Transverse colon (tissue), 4 donors: ENCODE measurements around the gene TNPO2. TPM values are rescaled to one million over a fixed set of nuclear protein-coding genes. Genes with fewer than 3 reads are reported as not detected.

ENCODE experiments used
- DNase-seq: peaks from one replicate; pipeline ENCODE4 v3.0.0-alpha.2; 2019
- H3K27ac ChIP-seq, 4 donors: fragments of 200-600 bp; sonication (generic); 2 replicates each; pipeline ENCODE4 v1.5.1; 2016 to 2018; ENCODE audit warnings: inconsistent platforms in 4 of 4
- H3K27me3 ChIP-seq: fragments of 200-600 bp; sonication (generic); 2 replicates; pipeline ENCODE4 v1.5.1; 2017; ENCODE audit warnings: inconsistent platforms
- H3K36me3 ChIP-seq, 4 donors: fragments of 200-600 bp; sonication (generic); 2 replicates each; pipeline ENCODE4 v1.5.1; 2017 to 2019; ENCODE audit warnings: inconsistent platforms in 4 of 4
- H3K4me1 ChIP-seq, 4 donors: fragments of 200-600 bp; sonication (generic); 2 replicates each; pipeline ENCODE4 v1.5.1; 2017 to 2020; ENCODE audit warnings: inconsistent platforms in 4 of 4
- H3K4me3 ChIP-seq, 4 donors: fragments of 200-600 bp; sonication (generic); 1 replicate in 1 of 4; 2 replicates in 3 of 4; pipeline versions ENCODE4 v1.5.1 to v1.6.1; 2017 to 2019; ENCODE audit warnings: inconsistent platforms in 4 of 4
- H3K9me3 ChIP-seq, 2 donors: fragments of 200-600 bp; sonication (generic); 2 replicates each; pipeline ENCODE4 v1.5.1; 2017 to 2019; ENCODE audit warnings: inconsistent platforms in 2 of 2
- CTCF ChIP-seq, 5 experiments: fragments of 200-600 bp in 3 of 5; fragments of 450-650 bp in 2 of 5; sonication (generic) in 3 of 5; IDR thresholded peaks; 1 replicate in 2 of 5; 2 replicates in 3 of 5; pipeline ENCODE4 v1.5.1; 2016 to 2017; ENCODE audit warnings: antibody characterized with exemption in 5 of 5, inconsistent platforms in 3 of 5, mild to moderate bottlenecking in 2 of 5, moderate library complexity in 1 of 5
- EP300 ChIP-seq: sonication (generic); formaldehyde crosslinking; IDR thresholded peaks from one replicate; pipeline ENCODE4 v1.6.1; 2017; ENCODE audit warnings: antibody characterized with exemption, low read depth
- POLR2A ChIP-seq: fragments of 450-650 bp; IDR thresholded peaks from one replicate; pipeline ENCODE4 v1.6.1; 2016; ENCODE audit warnings: antibody characterized with exemption, mild to moderate bottlenecking, moderate library complexity
- POLR2AphosphoS5 ChIP-seq, 3 donors: sonication (generic); formaldehyde crosslinking; IDR thresholded peaks; one replicate each; pipeline ENCODE4 v1.6.1; 2016; ENCODE audit warnings: antibody characterized with exemption in 3 of 3
- WGBS, 2 donors: methylation state at CpG; one replicate each; pipeline ENCODE4 v1.1.5; 2018; ENCODE audit warnings: low coverage in 1 of 2; 5-methylcytosine and 5-hydroxymethylcytosine counted together
- in situ Hi-C, 4 donors: fragments of 200-750 bp; cut with MboI; loops; one replicate each; pipeline versions ENCODE4 v1.15.0 to v1.15.1; 2017; ENCODE audit warnings: low sequenced_read_pairs in 3 of 4, low pct_ligation_motif_present in 1 of 4, low pct_unique_long_range_greater_than_20kb in 1 of 4
- intact Hi-C: fragments of 100-400 bp; cut with DNase I; formaldehyde crosslinking; loops from one replicate; pipeline ENCODE4 v1.15.1; 2023; ENCODE audit warnings: low total_unique reads
- small RNA-seq, 4 donors: library from RNA; depleted of rRNA; stranded (forward); fragments of <200 nt; gene quantifications; one replicate each; pipeline ENCODE3, GENCODE V24; 2016
- total RNA-seq, 4 donors: library from RNA; depleted of rRNA; stranded (reverse); fragments of >200 nt; gene quantifications; one replicate each; pipeline ENCODE4 v1.1.0, GENCODE V29; 2016

TNPO2 gene
- total RNA-seq, 4 donors from 2014 or later = 39.2 to 128 (median 62.7) TPM

- H3K9me3 ChIP-seq = no peaks in the 10 kb centered on the region
- in situ Hi-C loops = no loop called here
- H3K27ac ChIP-seq = no peak overlapping the region
- peaks cover 0 to 9% (median 2%) of the 10 kb centered on the region in 4 donors for H3K36me3 ChIP-seq
- no peak overlapping the region for H3K4me3 ChIP-seq
- peaks cover 3 to 11% (median 9%) of the 10 kb centered on the region in 4 donors for H3K4me1 ChIP-seq
- intact Hi-C loops = no loop called here
- no peak for DNase-seq
- WGBS, 2 donors = 76 to 96% methylated on average over 2 to 6 of the region's 6 CpGs
- H3K27me3 ChIP-seq = no peaks in the 10 kb centered on the region
- TF ChIP-seq POLR2A (no peak), POLR2AphosphoS5 (IDR thresholded peaks at IDR 0.05) (no peak), CTCF (IDR thresholded peaks at IDR 0.05) (no peak)
Measured at GRCh38 chr19:12652219-12652618, 71.5 kb downstream of the TNPO2 start.

DNA sequence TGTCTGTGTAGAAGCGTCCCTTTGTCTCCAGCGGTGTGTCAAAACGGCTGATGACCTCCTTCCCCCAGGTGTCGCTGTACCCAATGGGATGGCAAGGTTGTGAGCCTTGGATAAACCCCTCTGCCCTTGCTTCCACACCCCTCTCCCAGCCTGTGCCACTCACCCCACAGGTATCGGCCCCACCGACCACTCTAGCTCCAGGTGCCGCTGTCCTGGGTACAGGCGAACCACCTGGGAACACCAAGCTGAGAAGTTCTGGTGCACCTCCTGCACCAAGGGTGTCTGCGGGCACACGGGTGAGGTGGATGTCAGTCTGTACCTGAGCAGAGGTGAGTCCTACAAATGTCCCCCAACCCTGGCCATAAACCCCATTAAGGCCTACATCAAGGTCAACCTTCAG, 73.8 kb downstream of the TNPO2 start:
- TF ChIP-seq POLR2AphosphoS5 (IDR thresholded peaks at IDR 0.05) (no peak), EP300 (no peak), POLR2A (no peak), CTCF (IDR thresholded peaks at IDR 0.05) (no peak)
- Histone ChIP-seq H3K4me1 (peaks cover 3 to 11% (median 9%) of the 10 kb centered on the region in 4 donors), H3K27ac (no peak overlapping the region), H3K27me3 (no peaks in the 10 kb centered on the region), H3K4me3 (no peak overlapping the region), H3K36me3 (peaks cover 0 to 5% (median under 1%) of the 10 kb centered on the region in 4 donors), H3K9me3 (no peaks in the 10 kb centered on the region)
- in situ Hi-C loops (no loop called here), intact Hi-C loops (no loop called here)
- no peak for DNase-seq
- WGBS, 2 donors = 95% methylated on average over 10 of the region's 10 CpGs; no CpG with 5 or more reads in 1 of the 2 donors

Small RNA genes within 50 kb of the gene (small RNA-seq; reads per million reads assigned to genes)
- 57.7 to 125 (median 102) reads per million in 4 donors for gene SNORD41

Other genes with a start within 250 kb of the TNPO2 start
- gene ZNF709, start 239.1 kb downstream of the TNPO2 start, total RNA-seq = 1 to 10 TPM; 1.1 to 4.1 (median 2.2) TPM
- gene ZNF564, start 172.4 kb downstream of the TNPO2 start, total RNA-seq = 10 to 100 TPM; 16.4 to 25.6 (median 19.6) TPM
- gene ZNF490, start 113.1 kb downstream of the TNPO2 start, total RNA-seq = 10 to 100 TPM in 2 of 4 donors, 1 to 10 TPM in 2; 6.7 to 54.9 (median 10.8) TPM
- gene ZNF791, start 113.0 kb downstream of the TNPO2 start, total RNA-seq = 10 to 100 TPM; 17.5 to 83.0 (median 24.9) TPM
- gene MAN2B1, start 57.2 kb downstream of the TNPO2 start, total RNA-seq = 100 to 1,000 TPM in 1 of 4 donors, 10 to 100 TPM in 3; 52.4 to 272 (median 70.1) TPM
- gene WDR83, start 57.1 kb downstream of the TNPO2 start, total RNA-seq = 10 to 100 TPM in 1 of 4 donors, 1 to 10 TPM in 2, not detected in 1; 7.6 to 36.3 (median 9.4) TPM
- 100 to 1,000 TPM; 117 to 139 (median 128) TPM for gene DHPS, start 42.1 kb downstream of the TNPO2 start, total RNA-seq
- not detected for gene GNG14, start 35.9 kb downstream of the TNPO2 start, total RNA-seq
- 1 to 10 TPM; 3.2 to 8.1 (median 4.9) TPM for gene FBXW9, start 27.3 kb downstream of the TNPO2 start, total RNA-seq
- gene TRIR, start 10.8 kb upstream of the TNPO2 start, total RNA-seq = 100 to 1,000 TPM; 295 to 760 (median 327) TPM
- 10 to 100 TPM; 18.3 to 75.2 (median 43.6) TPM for gene GET3, start 13.6 kb upstream of the TNPO2 start, total RNA-seq
- gene BEST2, start 27.9 kb upstream of the TNPO2 start, total RNA-seq = 100 to 1,000 TPM; 121 to 325 (median 141) TPM
- gene HOOK2, start 51.6 kb upstream of the TNPO2 start, total RNA-seq = 100 to 1,000 TPM; 138 to 387 (median 215) TPM
- 100 to 1,000 TPM; 386 to 857 (median 664) TPM for gene JUNB, start 67.6 kb upstream of the TNPO2 start, total RNA-seq
- 100 to 1,000 TPM; 172 to 357 (median 198) TPM for gene PRDX2, start 77.9 kb upstream of the TNPO2 start, total RNA-seq
- gene THSD8, start 78.1 kb upstream of the TNPO2 start, total RNA-seq = 1 to 10 TPM in 1 of 4 donors, not detected in 3; 1.6 TPM
- 10 to 100 TPM in 1 of 4 donors, 1 to 10 TPM in 2, not detected in 1; 2.7 to 17.5 (median 4.0) TPM for gene RNASEH2A, start 82.7 kb upstream of the TNPO2 start, total RNA-seq
- gene RTBDN, start 110.6 kb upstream of the TNPO2 start, total RNA-seq = not detected
- 1 to 10 TPM in 1 of 4 donors, under 1 TPM in 2, not detected in 1; 0.64 to 2.4 (median 0.82) TPM for gene MAST1, start 114.6 kb upstream of the TNPO2 start, total RNA-seq
- gene DNASE2, start 157.5 kb upstream of the TNPO2 start, total RNA-seq = 10 to 100 TPM; 24.6 to 34.4 (median 34.4) TPM
- under 1 TPM in 1 of 4 donors, not detected in 3; 0.32 TPM for gene KLF1, start 163.3 kb upstream of the TNPO2 start, total RNA-seq
- 10 to 100 TPM in 3 of 4 donors, 1 to 10 TPM in 1; 1.9 to 43.4 (median 33.2) TPM for gene GCDH, start 167.2 kb upstream of the TNPO2 start, total RNA-seq
- gene SYCE2, start 195.4 kb upstream of the TNPO2 start, total RNA-seq = under 1 TPM in 1 of 4 donors, not detected in 3; 0.68 TPM
- gene FARSA, start 209.8 kb upstream of the TNPO2 start, total RNA-seq = 10 to 100 TPM; 18.0 to 40.8 (median 32.6) TPM
- gene CALR, start 214.7 kb upstream of the TNPO2 start, total RNA-seq = 100 to 1,000 TPM; 181 to 444 (median 317) TPM
- 10 to 100 TPM; 57.9 to 87.9 (median 75.9) TPM for gene RAD23A, start 221.9 kb upstream of the TNPO2 start, total RNA-seq
- 10 to 100 TPM; 28.6 to 55.0 (median 33.6) TPM for gene GADD45GIP1, start 233.3 kb upstream of the TNPO2 start, total RNA-seq
- under 1 TPM in 2 of 4 donors, not detected in 2; 0.27 to 0.32 TPM for gene DAND5, start 245.6 kb upstream of the TNPO2 start, total RNA-seq